HEK293T (cell line): ENCODE measurements around the gene AKR7A3.

ENCODE experiments used
- ARNT ChIP-seq: fragments of 450-650 bp; IDR thresholded peaks from 2 replicates; pipeline ENCODE4 v1.6.1; 2017; ENCODE audit warnings: mild to moderate bottlenecking
- BHLHE40 ChIP-seq: fragments of 450-650 bp; IDR thresholded peaks from 2 replicates; pipeline ENCODE4 v1.6.1; 2016; ENCODE audit warnings: mild to moderate bottlenecking, moderate library complexity, borderline replicate concordance
- CTBP1 ChIP-seq: fragments of 450-650 bp; IDR thresholded peaks from 2 replicates; pipeline ENCODE4 v1.6.1; 2016; ENCODE audit warnings: borderline replicate concordance
- ELF4 ChIP-seq: fragments of 450-650 bp; IDR thresholded peaks from 2 replicates; pipeline ENCODE4 v1.6.1; 2017; ENCODE audit warnings: antibody characterized with exemption
- FOXA1 ChIP-seq: fragments of 450-650 bp; IDR thresholded peaks from 2 replicates; pipeline ENCODE4 v1.6.1; 2016; ENCODE audit warnings: mild to moderate bottlenecking
- FOXM1 ChIP-seq: fragments of 450-650 bp; IDR thresholded peaks from 2 replicates; pipeline ENCODE4 v1.6.1; 2017; ENCODE audit warnings: mild to moderate bottlenecking, borderline replicate concordance
- LEF1 ChIP-seq: fragments of 450-650 bp; IDR thresholded peaks from 2 replicates; pipeline ENCODE4 v1.6.1; 2017; ENCODE audit warnings: mild to moderate bottlenecking, borderline replicate concordance
- PKNOX1 ChIP-seq: fragments of 450-650 bp; IDR thresholded peaks from 2 replicates; pipeline ENCODE4 v1.6.1; 2016
- SP1 ChIP-seq: fragments of 450-650 bp; IDR thresholded peaks from 2 replicates; pipeline ENCODE4 v1.6.1; 2017
- SUZ12 ChIP-seq: fragments of 450-650 bp; IDR thresholded peaks from 2 replicates; pipeline ENCODE4 v1.6.1; 2016; ENCODE audit warnings: mild to moderate bottlenecking
- TARDBP ChIP-seq: fragments of 450-650 bp; IDR thresholded peaks from 2 replicates; pipeline ENCODE4 v1.6.1; 2016
- ZNF384 ChIP-seq: fragments of 450-650 bp; IDR thresholded peaks from 2 replicates; pipeline ENCODE4 v1.6.1; 2016

- TF ChIP-seq LEF1 = no peak
- TF ChIP-seq FOXM1 = no peak
- no peak for TF ChIP-seq TARDBP
- TF ChIP-seq SUZ12 = no peak
- TF ChIP-seq ARNT = no peak
- TF ChIP-seq CTBP1 = no peak
- TF ChIP-seq BHLHE40 = no peak
- no peak for TF ChIP-seq ELF4
- no peak for TF ChIP-seq PKNOX1
- no peak for TF ChIP-seq ZNF384
- TF ChIP-seq FOXA1 = no peak
- TF ChIP-seq SP1 = no peak
Observed at GRCh38 chr1:19300211-19300610, 11.6 kb upstream of the AKR7A3 start.
